Measurements from ENCODE around the gene TAPBPL.
"Not testable (repeated sequence)": the region's sequence is repeated elsewhere in the genome, so short reads cannot be mapped to it uniquely, and the experiment has no call there.

The TAPBPL gene

GRCh38 chr12:6425590-6426531, 26.0 kb upstream of the TAPBPL start:
- no peak overlapping the region for H3K27ac ChIP-seq (ENCODE audit: low read depth, low read length)

GRCh38 chr12:6426882-6427671, 24.8 kb upstream of the TAPBPL start:
- Histone ChIP-seq H3K9me3 (ENCODE audit: insufficient read depth, low read depth, low read length) (no peaks in the 10 kb centered on the region), H3K36me3 (ENCODE audit: insufficient read depth, low read length) (no peaks in the 10 kb centered on the region), H3K4me3 (ENCODE audit: low read length) (no peak overlapping the region), H3K27ac (ENCODE audit: low read depth, low read length) (no peak overlapping the region), H3K27me3 (ENCODE audit: insufficient read depth, low read length) (no peaks in the 10 kb centered on the region), H3K9ac (ENCODE audit: low read depth, low read length) (no peak overlapping the region), H3K4me1 (ENCODE audit: insufficient read depth, low read length) (peaks cover 3% of the 10 kb centered on the region; the same call in 1 of the 2 replicates)
- WGBS: 94% methylated on average over 14 of the region's 14 CpGs

More at GRCh38 chr12:6425590-6426531, 26.0 kb upstream of the TAPBPL start:
- Histone ChIP-seq H3K9me3 (ENCODE audit: insufficient read depth, low read depth, low read length) (no peaks in the 10 kb centered on the region), H3K9ac (ENCODE audit: low read depth, low read length) (no peak overlapping the region), H3K4me1 (ENCODE audit: insufficient read depth, low read length) (0 out of 2 replicates have a peak, but pooled peaks cover 3% of the 10 kb centered on the region), H3K27me3 (ENCODE audit: insufficient read depth, low read length) (no peaks in the 10 kb centered on the region), H3K4me3 (ENCODE audit: low read length) (no peak overlapping the region), H3K36me3 (ENCODE audit: insufficient read depth, low read length) (no peaks in the 10 kb centered on the region)
- WGBS: 95% methylated on average over 23 of the region's 23 CpGs

- H3K9me3 ChIP-seq (ENCODE audit: insufficient read depth, low read depth, low read length); H3K9ac ChIP-seq (ENCODE audit: low read depth, low read length); H3K27me3 ChIP-seq (ENCODE audit: insufficient read depth, low read length); H3K4me1 ChIP-seq (ENCODE audit: insufficient read depth, low read length); H3K4me3 ChIP-seq (ENCODE audit: low read length); H3K36me3 ChIP-seq (ENCODE audit: insufficient read depth, low read length); H3K27ac ChIP-seq (ENCODE audit: low read depth, low read length): not testable (repeated sequence)
- 96% methylated on average over 9 of the region's 10 CpGs for WGBS
Observed at GRCh38 chr12:6427796-6428195, 24.0 kb upstream of the TAPBPL start.

GRCh38 chr12:6428326-6428725, 23.5 kb upstream of the TAPBPL start:
- WGBS: 94% methylated on average over 3 of the region's 3 CpGs
- H3K27ac ChIP-seq (ENCODE audit: low read depth, low read length): no peak overlapping the region
- H3K9me3 ChIP-seq (ENCODE audit: insufficient read depth, low read depth, low read length): no peaks in the 10 kb centered on the region
- no peak overlapping the region for H3K4me3 ChIP-seq (ENCODE audit: low read length)
- H3K27me3 ChIP-seq (ENCODE audit: insufficient read depth, low read length): no peaks in the 10 kb centered on the region
- no peaks in the 10 kb centered on the region for H3K36me3 ChIP-seq (ENCODE audit: insufficient read depth, low read length)
- no peak overlapping the region for H3K9ac ChIP-seq (ENCODE audit: low read depth, low read length)
- peaks cover 3% of the 10 kb centered on the region; the same call in 1 of the 2 replicates for H3K4me1 ChIP-seq (ENCODE audit: insufficient read depth, low read length)

- H3K4me3 ChIP-seq (ENCODE audit: low read length): no peak overlapping the region
- no peaks in the 10 kb centered on the region for H3K36me3 ChIP-seq (ENCODE audit: insufficient read depth, low read length)
- no peak overlapping the region for H3K27ac ChIP-seq (ENCODE audit: low read depth, low read length)
- H3K27me3 ChIP-seq (ENCODE audit: insufficient read depth, low read length): no peaks in the 10 kb centered on the region
- H3K9ac ChIP-seq (ENCODE audit: low read depth, low read length): no peak overlapping the region
- no peaks in the 10 kb centered on the region for H3K9me3 ChIP-seq (ENCODE audit: insufficient read depth, low read depth, low read length)
- 93% methylated on average over 17 of the region's 19 CpGs for WGBS
- peaks cover 7% of the 10 kb centered on the region for H3K4me1 ChIP-seq (ENCODE audit: insufficient read depth, low read length)
Observed at GRCh38 chr12:6430124-6430989, 21.5 kb upstream of the TAPBPL start.

GRCh38 chr12:6432991-6433390, 18.9 kb upstream of the TAPBPL start:
- WGBS: 93% methylated on average over 4 of the region's 5 CpGs
- H3K27ac ChIP-seq (ENCODE audit: low read depth, low read length): no peak overlapping the region
- H3K4me1 ChIP-seq (ENCODE audit: insufficient read depth, low read length): peaks cover 7% of the 10 kb centered on the region

GRCh38 chr12:6434205-6435140, 17.4 kb upstream of the TAPBPL start:
- no peaks in the 10 kb centered on the region for H3K27me3 ChIP-seq (ENCODE audit: insufficient read depth, low read length)
- H3K27ac ChIP-seq (ENCODE audit: low read depth, low read length): no peak overlapping the region
- no peak overlapping the region for H3K9ac ChIP-seq (ENCODE audit: low read depth, low read length)
- no peaks in the 10 kb centered on the region for H3K9me3 ChIP-seq (ENCODE audit: insufficient read depth, low read depth, low read length)
- 87% methylated on average over 17 of the region's 17 CpGs for WGBS
- peaks cover 7% of the 10 kb centered on the region for H3K4me1 ChIP-seq (ENCODE audit: insufficient read depth, low read length)
- H3K4me3 ChIP-seq (ENCODE audit: low read length): no peak overlapping the region
- H3K36me3 ChIP-seq (ENCODE audit: insufficient read depth, low read length): no peaks in the 10 kb centered on the region

More at GRCh38 chr12:6432991-6433390, 18.9 kb upstream of the TAPBPL start:
- Histone ChIP-seq H3K36me3 (ENCODE audit: insufficient read depth, low read length) (no peaks in the 10 kb centered on the region), H3K4me3 (ENCODE audit: low read length) (no peak overlapping the region), H3K9ac (ENCODE audit: low read depth, low read length) (no peak overlapping the region), H3K27me3 (ENCODE audit: insufficient read depth, low read length) (no peaks in the 10 kb centered on the region), H3K9me3 (ENCODE audit: insufficient read depth, low read depth, low read length) (no peaks in the 10 kb centered on the region)

- WGBS: 90% methylated on average over 13 of the region's 13 CpGs
- H3K36me3 ChIP-seq (ENCODE audit: insufficient read depth, low read length): no peaks in the 10 kb centered on the region
- H3K27me3 ChIP-seq (ENCODE audit: insufficient read depth, low read length): no peaks in the 10 kb centered on the region
- peaks cover 7% of the 10 kb centered on the region for H3K4me1 ChIP-seq (ENCODE audit: insufficient read depth, low read length)
- no peak overlapping the region for H3K27ac ChIP-seq (ENCODE audit: low read depth, low read length)
- H3K9ac ChIP-seq (ENCODE audit: low read depth, low read length): no peak overlapping the region
- H3K9me3 ChIP-seq (ENCODE audit: insufficient read depth, low read depth, low read length): no peaks in the 10 kb centered on the region
- H3K4me3 ChIP-seq (ENCODE audit: low read length): no peak overlapping the region
Observed at GRCh38 chr12:6435961-6436715, 15.7 kb upstream of the TAPBPL start.

- no peak overlapping the region for H3K9ac ChIP-seq (ENCODE audit: low read depth, low read length)
- H3K4me1 ChIP-seq (ENCODE audit: insufficient read depth, low read length): peaks cover 7% of the 10 kb centered on the region; the same call in 1 of the 2 replicates
- H3K27ac ChIP-seq (ENCODE audit: low read depth, low read length): no peak overlapping the region
- no peak overlapping the region for H3K4me3 ChIP-seq (ENCODE audit: low read length)
- no peaks in the 10 kb centered on the region for H3K27me3 ChIP-seq (ENCODE audit: insufficient read depth, low read length)
- H3K36me3 ChIP-seq (ENCODE audit: insufficient read depth, low read length): no peaks in the 10 kb centered on the region
- no peaks in the 10 kb centered on the region for H3K9me3 ChIP-seq (ENCODE audit: insufficient read depth, low read depth, low read length)
- WGBS: 91% methylated on average over 3 of the region's 3 CpGs
Observed at GRCh38 chr12:6437586-6437985, 14.3 kb upstream of the TAPBPL start.
